Medulla oblongata (tissue), 1 donor: ENCODE data around the gene KSR1.
"Not testable (repeated sequence)": the region's sequence is repeated elsewhere in the genome, so short reads cannot be mapped to it uniquely, and the experiment has no call there.

ENCODE experiments used
- DNase-seq: peaks from one replicate; pipeline ENCODE4 v3.0.0-alpha.2; 2015; ENCODE audit errors: extremely low spot score

Gene KSR1

GRCh38 chr17:27455914-27456680, at the start of gene KSR1:
KSR1 (plus strand) TSS chr17:27456448; CDS start chr17:27456644, 196 bp downstream.
- peak; percentile 88 for DNase-seq

- DNase-seq, result no peak
Observed at GRCh38 chr17:27407916-27408864, 48.1 kb upstream of the KSR1 start.

- DNase-seq, result no peak
Observed at GRCh38 chr17:27408891-27409290, 47.4 kb upstream of the KSR1 start.

- not testable (repeated sequence) for DNase-seq
Observed at GRCh38 chr17:27412158-27412557, 44.1 kb upstream of the KSR1 start.

- DNase-seq, result peak; percentile 18
Observed at GRCh38 chr17:27413315-27413714, 42.9 kb upstream of the KSR1 start.

- DNase-seq, result peak; percentile 67
Observed at GRCh38 chr17:27413792-27414191, 42.5 kb upstream of the KSR1 start.

GRCh38 chr17:27414271-27414670, 42.0 kb upstream of the KSR1 start:
- no peak for DNase-seq

GRCh38 chr17:27414694-27415093, 41.6 kb upstream of the KSR1 start:
- no peak for DNase-seq

GRCh38 chr17:27415120-27415795, 41.0 kb upstream of the KSR1 start:
- no peak for DNase-seq

GRCh38 chr17:27417596-27418365, 38.5 kb upstream of the KSR1 start:
- DNase-seq, result no peak

GRCh38 chr17:27418366-27418615, 38.0 kb upstream of the KSR1 start:
- DNase-seq, result no peak

GRCh38 chr17:27419156-27419555, 37.1 kb upstream of the KSR1 start:
- no peak for DNase-seq

- DNase-seq, result no peak
Observed at GRCh38 chr17:27420211-27420950, 35.9 kb upstream of the KSR1 start.

- DNase-seq, result no peak
Observed at GRCh38 chr17:27421111-27421510, 35.1 kb upstream of the KSR1 start.

- DNase-seq, result not testable (repeated sequence)
Observed at GRCh38 chr17:27421626-27422025, 34.6 kb upstream of the KSR1 start.

GRCh38 chr17:27422601-27423000, 33.6 kb upstream of the KSR1 start:
- no peak for DNase-seq

- DNase-seq, result no peak
Observed at GRCh38 chr17:27423651-27424050, 32.6 kb upstream of the KSR1 start.

GRCh38 chr17:27424516-27424915, 31.7 kb upstream of the KSR1 start:
- no peak for DNase-seq

GRCh38 chr17:27424941-27425340, 31.3 kb upstream of the KSR1 start:
- no peak for DNase-seq

- DNase-seq, result not testable (repeated sequence)
Observed at GRCh38 chr17:27425571-27425970, 30.7 kb upstream of the KSR1 start.

- DNase-seq, result no peak
Observed at GRCh38 chr17:27425991-27426390, 30.3 kb upstream of the KSR1 start.
